SK-N-SH (cell line): Measurements from ENCODE around the gene OR1L8. TPM values are rescaled to one million over a fixed set of nuclear protein-coding genes. Genes with fewer than 3 reads are reported as not detected.

ENCODE experiments used
- CTCF ChIA-PET: fragments of 300-600, 350-600 bp; formaldehyde crosslinking; extraction: SDS; loops from one replicate; lab custom pipeline; 2021; lab: Yijun Ruan, JAX
- POLR2A ChIA-PET: fragments of 350-600 bp; sonication (Branson Sonifier 250); formaldehyde crosslinking; extraction: SDS; loops from one replicate; lab custom pipeline; 2020; ENCODE audit warnings: antibody characterized with exemption, inconsistent platforms; lab: Yijun Ruan, JAX
- DNase-seq: peaks from one replicate; pipeline ENCODE4 v3.0.0; 2012
- H2AFZ ChIP-seq: fragments of 200-600 bp; sonication (generic); 2 replicates; pipeline ENCODE4 v1.8.1; 2016; ENCODE audit warnings: antibody characterized with exemption, mild to moderate bottlenecking, low read depth
- H3F3A ChIP-seq: fragments of 200-600 bp; sonication (generic); replicated peaks from 2 replicates; pipeline ENCODE3; 2016; ENCODE audit warnings: antibody characterized with exemption, mild to moderate bottlenecking; ENCODE audit not compliant: insufficient read depth
- H3K27ac ChIP-seq, 2 experiments: fragments of 200-500 bp in 1 of 2; fragments of 200-600 bp in 1 of 2; sonication (Bioruptor generic) in 1 of 2; sonication (generic), shearing (Covaris generic) in 1 of 2; 2 replicates each; pipeline versions ENCODE4 v1.5.1 to v1.6.1; 2014 to 2016; ENCODE audit warnings: low read depth in 2 of 2, inconsistent platforms in 1 of 2, low read length in 1 of 2, mild to moderate bottlenecking in 1 of 2, mixed read lengths in 1 of 2
- H3K27me3 ChIP-seq: fragments of 200-600 bp; sonication (generic), shearing (Covaris generic); 2 replicates; pipeline ENCODE4 v1.6.1; 2016; ENCODE audit warnings: mixed run types; ENCODE audit not compliant: insufficient read depth
- H3K36me3 ChIP-seq, 2 experiments: fragments of 200-500 bp in 1 of 2; fragments of 200-600 bp in 1 of 2; sonication (Bioruptor generic) in 1 of 2; sonication (generic) in 1 of 2; replicated peaks in 1 of 2; 2 replicates each; pipeline versions ENCODE3 to v1.5.1; 2014 to 2016; ENCODE audit warnings: low read length in 1 of 2, mild to moderate bottlenecking in 1 of 2; ENCODE audit not compliant: insufficient read depth in 2 of 2, control insufficient read depth in 1 of 2
- H3K4me1 ChIP-seq, 2 experiments: fragments of 200-500 bp in 1 of 2; fragments of 200-600 bp in 1 of 2; sonication (Bioruptor generic) in 1 of 2; sonication (generic), shearing (Covaris generic) in 1 of 2; 2 replicates each; pipeline versions ENCODE4 v1.5.1 to v1.6.1; 2014 to 2016; ENCODE audit warnings: low read depth in 1 of 2, low read length in 1 of 2, mixed run types in 1 of 2; ENCODE audit not compliant: insufficient read depth in 2 of 2, control insufficient read depth in 1 of 2
- H3K4me2 ChIP-seq: fragments of 200-600 bp; sonication (generic), shearing (Covaris generic); 2 replicates; pipeline ENCODE4 v1.6.1; 2017; ENCODE audit warnings: mixed run types
- H3K4me3 ChIP-seq, 2 experiments: fragments of 200-500 bp in 1 of 2; fragments of 200-600 bp in 1 of 2; sonication (Bioruptor generic) in 1 of 2; sonication (generic), shearing (Covaris generic) in 1 of 2; 2 replicates each; pipeline versions ENCODE4 v1.5.1 to v1.8.1; 2014 to 2016; ENCODE audit warnings: low read depth in 2 of 2, inconsistent platforms in 1 of 2, low read length in 1 of 2, mild to moderate bottlenecking in 1 of 2, mixed read lengths in 1 of 2, moderate library complexity in 1 of 2
- H3K79me2 ChIP-seq: fragments of 200-600 bp; sonication (generic); 2 replicates; pipeline ENCODE4 v1.8.1; 2017; ENCODE audit warnings: mild to moderate bottlenecking; ENCODE audit not compliant: insufficient read depth
- H3K9ac ChIP-seq: fragments of 200-600 bp; sonication (generic); 2 replicates; pipeline ENCODE4 v1.6.1; 2017; ENCODE audit warnings: mixed run types
- H3K9me2 ChIP-seq: fragments of 200-600 bp; sonication (generic); 2 replicates; pipeline ENCODE4 v1.6.1; 2017; ENCODE audit warnings: mixed run types
- H3K9me3 ChIP-seq: fragments of 200-600 bp; sonication (generic); 2 replicates; pipeline ENCODE4 v1.6.1; 2017; ENCODE audit warnings: mixed run types, mild to moderate bottlenecking, moderate library complexity
- H4K20me1 ChIP-seq: fragments of 200-600 bp; sonication (generic); 2 replicates; pipeline ENCODE4 v1.6.1; 2017; ENCODE audit warnings: mild to moderate bottlenecking, mixed run types; ENCODE audit not compliant: insufficient read depth
- CHD2 ChIP-seq: fragments of 150-350 bp; IDR thresholded peaks from 2 replicates; pipeline ENCODE4 v1.6.1; 2018; ENCODE audit warnings: low read length; ENCODE audit not compliant: partially characterized antibody
- EP300 ChIP-seq, 2 experiments: IDR thresholded peaks; 2 replicates each; pipeline versions ENCODE4 v1.4.0 to v1.6.1; 2012; ENCODE audit warnings: borderline replicate concordance in 1 of 2, low read depth in 1 of 2, low read length in 1 of 2
- GABPA ChIP-seq: IDR thresholded peaks from 2 replicates; pipeline ENCODE4 v1.4.0; 2012; ENCODE audit warnings: low read depth, mild to moderate bottlenecking
- GATA2 ChIP-seq: sonication (generic); formaldehyde crosslinking; IDR thresholded peaks from 2 replicates; pipeline ENCODE4 v1.5.0; 2020; ENCODE audit warnings: mild to moderate bottlenecking, missing genetic modification reagents
- MXI1 ChIP-seq: IDR thresholded peaks from 2 replicates; pipeline ENCODE4 v1.6.1; 2012; ENCODE audit warnings: mild to moderate bottlenecking, low read depth, low read length, improper control_type of control experiment
- NFIC ChIP-seq: IDR thresholded peaks from 2 replicates; pipeline ENCODE4 v1.4.0; 2012; ENCODE audit warnings: borderline replicate concordance
- NRF1 ChIP-seq: IDR thresholded peaks from 2 replicates; pipeline ENCODE4 v1.6.1; 2012; ENCODE audit warnings: low read depth, mild to moderate bottlenecking, low read length
- RAD21 ChIP-seq: IDR thresholded peaks from 2 replicates; pipeline ENCODE4 v1.6.1; 2012; ENCODE audit warnings: mild to moderate bottlenecking, low read length
- RCOR1 ChIP-seq: fragments of 150-350 bp; IDR thresholded peaks from 2 replicates; pipeline ENCODE4 v1.6.1; 2017; ENCODE audit warnings: antibody characterized with exemption, low read length
- RFX5 ChIP-seq: IDR thresholded peaks from 2 replicates; pipeline ENCODE4 v1.6.1; 2012; ENCODE audit warnings: mild to moderate bottlenecking, improper control_type of control experiment, low read length
- SIN3A ChIP-seq: IDR thresholded peaks from 2 replicates; pipeline ENCODE4 v1.6.1; 2012; ENCODE audit warnings: low read depth, mild to moderate bottlenecking, low read length, moderate library complexity, borderline replicate concordance
- SMC3 ChIP-seq: IDR thresholded peaks from 2 replicates; pipeline ENCODE4 v1.6.1; 2012; ENCODE audit warnings: low read depth, low read length, improper control_type of control experiment
- TCF12 ChIP-seq: IDR thresholded peaks from 2 replicates; pipeline ENCODE4 v1.4.0; 2012
- TEAD4 ChIP-seq: IDR thresholded peaks from 2 replicates; pipeline ENCODE4 v1.4.0; 2012; ENCODE audit warnings: mild to moderate bottlenecking, borderline replicate concordance; ENCODE audit not compliant: insufficient read depth
- WGBS: methylation state at CpG from one replicate; pipeline ENCODE4 v1.1.6; 2017; ENCODE audit warnings: low lambda C conversion rate; 5-methylcytosine and 5-hydroxymethylcytosine counted together
- polyA plus RNA-seq, 3 experiments: library from polyadenylated mRNA; depleted of rRNA; stranded (reverse); fragments of >200 nt; gene quantifications; 2 replicates each; pipeline ENCODE4 v1.2.3, GENCODE V29; 2012
- TF ChIP-seq, protein P1 (sequence below): fragments of 150-350 bp; IDR thresholded peaks from 2 replicates; pipeline ENCODE4 v1.6.1; 2016; ENCODE audit warnings: mild to moderate bottlenecking, low read depth, low read length
- TF ChIP-seq, protein P2 (sequence below): IDR thresholded peaks from 2 replicates; pipeline ENCODE4 v1.4.0; 2012; ENCODE audit warnings: low read depth, borderline replicate concordance
- TF ChIP-seq, protein P3 (sequence below): IDR thresholded peaks from 2 replicates; pipeline ENCODE4 v1.4.0; 2012; ENCODE audit warnings: low read depth, borderline replicate concordance
- TF ChIP-seq, protein P4 (sequence below): IDR thresholded peaks from 2 replicates; pipeline ENCODE4; 2012

Gene OR1L8
- polyA plus RNA-seq, 1 of the 3 experiments (the other 2 are of a cell fraction), result 0.07 TPM

DNA sequence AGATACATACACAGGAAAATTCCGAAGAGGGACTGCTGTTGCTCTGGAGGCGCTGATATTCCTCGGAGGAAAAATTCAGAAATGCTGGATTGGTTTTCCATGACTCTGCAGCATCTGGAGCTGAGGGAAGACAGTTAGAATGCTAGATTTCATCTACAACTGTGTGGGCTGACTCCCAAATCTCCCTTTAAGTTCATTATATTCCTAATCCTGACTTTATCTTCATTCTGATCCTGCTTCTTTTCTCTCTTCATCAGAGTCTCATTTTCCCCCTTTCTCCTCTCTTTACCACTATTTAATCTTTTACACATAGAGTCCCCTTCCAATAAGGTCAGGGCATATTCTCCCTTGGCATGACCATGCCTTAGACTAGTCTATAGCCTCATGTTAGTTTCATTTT lies 56.0 kb downstream of the OR1L8 start, which contains the start of gene OR1N1:
Gene OR1N1, minus strand, starts transcription at position 101 of the 400 bp plus-strand sequence. Its CDS starts 0 bp downstream, at position 101.
- H3K4me2 ChIP-seq, result no peak within 1 kb of the TSS
- H2AFZ ChIP-seq, result no peak within 1 kb of the TSS
- CTCF ChIA-PET, result interaction anchor here (1.4 kb wide), 1 partner anchor 29 kb away, joined by 4 read pairs; no protein-coding TSS in a partner anchor
- 7% methylated on average over 3 of the region's 3 CpGs for WGBS
- TF ChIP-seq SIN3A (no peak), RAD21 (no peak), MXI1 (no peak), RCOR1 (no peak), TCF12 (no peak), NFIC (no peak), GATA2 (CRISPR knock-in tag) (no peak), NRF1 (no peak), RFX5 (no peak), TEAD4 (no peak), SMC3 (no peak), GABPA (no peak), CHD2 (no peak), EP300 (IDR thresholded peaks at IDR 0.05; ENCODE audit: borderline replicate concordance in 1 of 2, low read depth in 1 of 2, low read length in 1 of 2) (no peak)
- TF ChIP-seq, protein P1, sequence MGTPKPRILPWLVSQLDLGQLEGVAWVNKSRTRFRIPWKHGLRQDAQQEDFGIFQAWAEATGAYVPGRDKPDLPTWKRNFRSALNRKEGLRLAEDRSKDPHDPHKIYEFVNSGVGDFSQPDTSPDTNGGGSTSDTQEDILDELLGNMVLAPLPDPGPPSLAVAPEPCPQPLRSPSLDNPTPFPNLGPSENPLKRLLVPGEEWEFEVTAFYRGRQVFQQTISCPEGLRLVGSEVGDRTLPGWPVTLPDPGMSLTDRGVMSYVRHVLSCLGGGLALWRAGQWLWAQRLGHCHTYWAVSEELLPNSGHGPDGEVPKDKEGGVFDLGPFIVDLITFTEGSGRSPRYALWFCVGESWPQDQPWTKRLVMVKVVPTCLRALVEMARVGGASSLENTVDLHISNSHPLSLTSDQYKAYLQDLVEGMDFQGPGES, result no peak
- TF ChIP-seq, protein P2, sequence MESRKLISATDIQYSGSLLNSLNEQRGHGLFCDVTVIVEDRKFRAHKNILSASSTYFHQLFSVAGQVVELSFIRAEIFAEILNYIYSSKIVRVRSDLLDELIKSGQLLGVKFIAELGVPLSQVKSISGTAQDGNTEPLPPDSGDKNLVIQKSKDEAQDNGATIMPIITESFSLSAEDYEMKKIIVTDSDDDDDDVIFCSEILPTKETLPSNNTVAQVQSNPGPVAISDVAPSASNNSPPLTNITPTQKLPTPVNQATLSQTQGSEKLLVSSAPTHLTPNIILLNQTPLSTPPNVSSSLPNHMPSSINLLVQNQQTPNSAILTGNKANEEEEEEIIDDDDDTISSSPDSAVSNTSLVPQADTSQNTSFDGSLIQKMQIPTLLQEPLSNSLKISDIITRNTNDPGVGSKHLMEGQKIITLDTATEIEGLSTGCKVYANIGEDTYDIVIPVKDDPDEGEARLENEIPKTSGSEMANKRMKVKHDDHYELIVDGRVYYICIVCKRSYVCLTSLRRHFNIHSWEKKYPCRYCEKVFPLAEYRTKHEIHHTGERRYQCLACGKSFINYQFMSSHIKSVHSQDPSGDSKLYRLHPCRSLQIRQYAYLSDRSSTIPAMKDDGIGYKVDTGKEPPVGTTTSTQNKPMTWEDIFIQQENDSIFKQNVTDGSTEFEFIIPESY, result no peak
- TF ChIP-seq, protein P3, sequence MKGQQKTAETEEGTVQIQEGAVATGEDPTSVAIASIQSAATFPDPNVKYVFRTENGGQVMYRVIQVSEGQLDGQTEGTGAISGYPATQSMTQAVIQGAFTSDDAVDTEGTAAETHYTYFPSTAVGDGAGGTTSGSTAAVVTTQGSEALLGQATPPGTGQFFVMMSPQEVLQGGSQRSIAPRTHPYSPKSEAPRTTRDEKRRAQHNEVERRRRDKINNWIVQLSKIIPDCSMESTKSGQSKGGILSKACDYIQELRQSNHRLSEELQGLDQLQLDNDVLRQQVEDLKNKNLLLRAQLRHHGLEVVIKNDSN, result no peak
- TF ChIP-seq, protein P4, sequence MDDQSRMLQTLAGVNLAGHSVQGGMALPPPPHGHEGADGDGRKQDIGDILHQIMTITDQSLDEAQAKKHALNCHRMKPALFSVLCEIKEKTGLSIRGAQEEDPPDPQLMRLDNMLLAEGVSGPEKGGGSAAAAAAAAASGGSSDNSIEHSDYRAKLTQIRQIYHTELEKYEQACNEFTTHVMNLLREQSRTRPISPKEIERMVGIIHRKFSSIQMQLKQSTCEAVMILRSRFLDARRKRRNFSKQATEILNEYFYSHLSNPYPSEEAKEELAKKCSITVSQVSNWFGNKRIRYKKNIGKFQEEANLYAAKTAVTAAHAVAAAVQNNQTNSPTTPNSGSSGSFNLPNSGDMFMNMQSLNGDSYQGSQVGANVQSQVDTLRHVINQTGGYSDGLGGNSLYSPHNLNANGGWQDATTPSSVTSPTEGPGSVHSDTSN, result no peak
- no peaks in the 10 kb centered on the region for H3K79me2 ChIP-seq
- no peak within 1 kb of the TSS for H3K27ac ChIP-seq
- no peaks in the 10 kb centered on the region for H3K9me2 ChIP-seq
- H3K27me3 ChIP-seq, result peaks cover 8% of the 10 kb centered on the region
- no peaks in the 10 kb centered on the region for H3K36me3 ChIP-seq
- no peaks in the 10 kb centered on the region for H4K20me1 ChIP-seq
- no peak within 1 kb of the TSS for H3K4me3 ChIP-seq
- no peak within 1 kb of the TSS for H3K9ac ChIP-seq
- no peaks in the 10 kb centered on the region for H3K4me1 ChIP-seq
- DNase-seq, result no peak
- POLR2A ChIA-PET, result no interaction called here
- H3K9me3 ChIP-seq, result no peaks in the 10 kb centered on the region
- H3F3A ChIP-seq, result no peaks in the 10 kb centered on the region
